GM18508 (cell line): ENCODE results near the gene RNF213.
"Not testable (repeated sequence)": the region's sequence is repeated elsewhere in the genome, so short reads cannot be mapped to it uniquely, and the experiment has no call there.

Source experiments
- ATAC-seq: cut with Tn5 transposase; IDR thresholded peaks from one replicate; pipeline ENCODE4 v1.9.1; 2021; ENCODE audit warnings: moderate number of reproducible peaks; ENCODE audit not compliant: insufficient read depth, unreplicated experiment

RNF213 gene

DNA sequence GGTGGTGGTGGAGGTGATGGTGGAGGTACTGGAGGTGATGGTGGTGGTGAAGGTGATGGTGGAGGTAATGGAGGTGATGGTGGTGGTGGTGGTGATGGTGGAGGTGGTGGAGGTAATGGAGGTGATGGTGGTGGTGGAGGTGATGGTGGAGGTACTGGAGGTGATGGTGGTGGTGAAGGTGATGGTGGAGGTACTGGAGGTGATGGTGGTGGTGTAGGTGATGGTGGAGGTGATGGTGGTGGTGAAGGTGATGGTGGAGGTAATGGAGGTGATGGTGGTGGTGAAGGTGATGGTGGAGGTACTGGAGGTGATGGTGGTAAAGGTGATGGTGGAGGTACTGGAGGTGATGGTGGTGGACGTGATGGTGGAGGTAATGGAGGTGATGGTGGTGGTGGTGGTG, 53.3 kb downstream of the RNF213 start:
- not testable (repeated sequence) for ATAC-seq

- ATAC-seq, result no peak
Measured at GRCh38 chr17:80315517-80316182, 55.0 kb downstream of the RNF213 start.

GRCh38 chr17:80316431-80316830, 55.8 kb downstream of the RNF213 start:
- no peak for ATAC-seq

DNA sequence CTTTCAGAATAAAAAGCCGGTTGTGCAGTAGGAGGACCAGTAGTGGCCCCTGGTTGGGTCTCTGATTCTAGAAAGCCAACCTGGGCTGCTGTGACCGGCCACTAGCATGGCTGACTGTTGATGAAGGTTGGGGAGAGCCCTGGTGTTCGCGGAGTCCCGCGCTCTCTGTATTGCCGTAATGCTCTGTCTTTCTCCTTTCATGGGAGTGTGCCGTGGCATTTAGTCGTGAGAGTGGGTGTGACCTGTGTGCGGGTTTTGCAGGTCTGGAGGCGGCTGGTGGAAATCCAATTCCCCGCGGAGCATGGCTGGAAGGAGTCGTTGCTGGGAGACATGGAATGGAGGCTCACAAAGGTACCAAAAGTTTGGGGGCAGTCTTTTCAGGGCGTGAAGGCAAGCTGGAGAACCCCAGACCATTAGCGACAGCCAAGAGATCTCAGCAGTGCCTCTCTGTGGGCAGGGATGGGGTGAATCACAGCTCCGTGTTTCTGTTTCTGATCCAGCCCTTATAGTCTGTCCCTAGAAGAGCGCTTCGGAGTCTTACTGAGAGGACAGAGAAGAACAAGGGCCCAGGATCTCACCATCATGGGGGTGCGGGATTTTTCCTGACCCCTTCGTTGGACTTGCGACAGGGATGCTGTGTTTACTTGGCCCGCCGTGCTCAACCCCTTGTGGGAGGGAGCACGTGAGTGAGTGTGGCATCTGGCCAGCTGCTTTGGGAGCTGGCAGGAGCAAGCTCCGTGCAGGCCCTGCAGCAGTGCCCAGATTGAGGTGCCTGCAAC, 56.5 kb downstream of the RNF213 start:
- ATAC-seq, result no peak

- ATAC-seq, result no peak
Measured at GRCh38 chr17:80317706-80317980, 57.0 kb downstream of the RNF213 start.

DNA sequence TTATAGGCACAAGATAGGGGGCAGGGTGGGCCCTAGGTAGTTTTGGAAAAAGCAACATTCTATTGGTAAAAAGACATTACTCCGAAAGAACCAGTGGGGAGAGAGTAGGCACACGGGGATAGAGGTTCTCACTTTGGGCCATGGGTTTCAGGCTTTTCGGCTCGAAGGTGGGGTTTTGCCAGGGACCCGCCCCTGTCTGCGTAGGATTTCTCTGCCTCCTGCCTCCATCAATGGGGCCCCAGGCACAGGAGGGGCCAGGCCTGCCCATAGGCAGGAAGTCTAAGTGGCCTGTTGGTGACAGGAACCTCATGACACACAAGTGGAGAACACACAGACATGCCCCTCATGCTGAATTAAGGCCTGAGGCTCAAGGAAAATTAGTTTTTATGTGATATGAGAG, 57.5 kb downstream of the RNF213 start:
- no peak for ATAC-seq

GRCh38 chr17:80319262-80319998, 58.8 kb downstream of the RNF213 start:
- ATAC-seq, result no peak

DNA sequence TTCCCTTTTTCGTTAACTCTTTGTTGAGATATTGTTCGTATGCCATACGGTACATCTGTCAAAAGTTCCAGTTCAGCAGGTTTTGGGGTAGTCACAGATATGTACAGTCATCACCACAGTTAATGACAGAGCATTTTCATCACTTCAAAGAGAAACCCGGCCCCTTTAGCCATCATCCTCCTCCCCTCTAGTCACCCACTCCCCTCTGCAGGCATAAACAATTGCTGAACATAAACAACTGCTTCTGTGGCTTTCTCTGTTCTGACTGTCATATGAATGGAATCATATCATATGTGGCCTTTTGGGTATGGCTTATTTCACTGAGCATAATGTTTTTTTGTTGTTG, 59.3 kb downstream of the RNF213 start:
- no peak for ATAC-seq

GRCh38 chr17:80320496-80320895, 59.8 kb downstream of the RNF213 start:
- no peak for ATAC-seq

DNA sequence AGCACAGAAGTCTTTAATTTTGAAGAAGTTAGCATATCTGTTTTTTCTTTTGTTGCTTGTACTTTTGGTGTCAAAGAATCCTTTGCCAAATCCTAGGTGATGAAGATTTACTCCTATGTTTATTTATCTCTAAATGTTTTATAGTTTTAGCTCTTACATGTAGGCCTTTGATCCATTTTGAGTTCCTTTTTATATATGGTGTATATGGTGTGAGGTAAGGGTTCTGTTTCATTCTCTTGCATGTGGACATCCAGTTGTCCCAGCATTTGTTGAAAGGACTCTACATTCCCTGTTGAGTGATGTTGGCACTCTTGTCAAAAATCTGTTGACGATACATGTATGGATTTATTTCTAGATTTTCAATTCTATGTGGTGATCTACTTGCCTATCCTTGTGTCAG, 62.2 kb downstream of the RNF213 start:
- no peak for ATAC-seq

- ATAC-seq, result no peak
Measured at GRCh38 chr17:80323982-80324381, 63.3 kb downstream of the RNF213 start.

DNA sequence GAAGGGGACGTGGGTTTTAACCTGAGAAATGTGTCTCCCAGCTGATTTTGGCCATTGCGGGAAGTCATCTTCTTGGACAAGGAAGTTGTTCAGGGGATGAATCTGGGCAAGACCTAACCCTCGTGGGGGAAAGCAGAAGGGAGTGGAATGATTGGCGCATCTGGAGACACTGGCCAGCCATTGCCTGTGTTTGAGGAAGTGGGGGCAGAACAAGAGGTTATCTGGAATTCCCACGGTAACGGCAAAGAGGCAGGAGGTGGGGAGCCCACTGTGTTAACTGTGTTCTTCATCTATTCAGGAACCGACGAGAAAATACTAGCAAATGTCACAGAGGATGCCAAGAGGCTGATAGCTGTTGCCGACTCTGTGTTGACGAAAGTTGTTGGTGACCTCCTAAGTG, 66.9 kb downstream of the RNF213 start:
- no peak for ATAC-seq

- no peak for ATAC-seq
Measured at GRCh38 chr17:80328634-80329380, 68.2 kb downstream of the RNF213 start.

GRCh38 chr17:80329421-80329820, 68.8 kb downstream of the RNF213 start:
- not testable (repeated sequence) for ATAC-seq

GRCh38 chr17:80330276-80330675, 69.6 kb downstream of the RNF213 start:
- no peak for ATAC-seq

DNA sequence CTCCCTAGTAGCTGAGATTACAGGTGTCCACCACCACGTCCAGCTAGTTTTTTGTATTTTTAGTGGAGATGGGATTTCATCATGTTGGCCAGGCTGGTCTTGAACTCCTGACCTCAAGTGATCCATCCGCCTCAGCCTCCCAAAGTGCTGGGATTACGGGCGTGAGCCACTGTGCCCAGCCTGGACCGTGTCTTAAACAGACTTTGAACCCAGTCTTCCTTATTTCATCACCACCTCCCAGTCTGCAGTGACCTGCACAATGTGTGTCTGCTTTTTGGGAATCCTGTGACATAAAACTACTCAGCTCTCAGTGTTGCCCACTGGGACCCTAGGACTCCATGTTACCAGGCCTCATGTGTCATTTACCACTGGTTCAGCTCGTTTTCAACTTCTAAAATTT, 70.3 kb downstream of the RNF213 start:
- ATAC-seq, result not testable (repeated sequence)

- ATAC-seq, result no peak
Measured at GRCh38 chr17:80331820-80332219, 71.2 kb downstream of the RNF213 start.

DNA sequence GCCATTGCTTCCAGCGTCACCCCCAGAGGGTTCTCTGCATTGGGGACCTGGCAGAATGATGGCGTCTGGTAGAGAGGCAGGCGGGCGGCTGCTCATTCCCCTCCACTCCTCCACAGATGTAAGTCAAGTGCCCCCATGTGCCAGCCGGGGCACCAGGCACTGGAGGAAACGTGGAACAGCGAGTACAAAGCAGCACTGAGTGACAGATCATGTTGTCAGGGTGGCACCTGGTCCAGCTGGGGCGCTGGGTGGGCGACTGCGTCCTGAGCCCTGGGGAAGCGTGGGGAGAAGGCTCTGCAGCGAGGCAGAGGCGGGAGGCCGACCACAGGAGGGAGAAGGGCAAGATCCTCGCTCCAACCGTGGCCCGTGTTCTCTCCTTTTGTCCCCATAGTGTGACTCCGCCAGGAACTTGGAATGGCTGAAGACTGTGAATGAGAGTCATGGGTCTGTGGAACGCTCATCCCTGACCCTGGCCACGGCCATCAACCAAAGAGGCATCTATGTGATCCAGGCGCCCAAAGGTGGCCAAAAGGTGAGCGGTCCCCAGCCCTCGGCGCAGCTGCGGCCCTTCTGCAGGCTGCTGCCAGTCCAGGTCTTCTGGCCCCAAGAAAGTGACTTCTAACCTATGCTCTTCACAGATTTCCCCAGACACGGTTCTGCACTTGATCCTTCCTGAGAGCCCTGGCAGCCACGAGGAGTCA, 76.7 kb downstream of the RNF213 start:
- no peak for ATAC-seq

DNA sequence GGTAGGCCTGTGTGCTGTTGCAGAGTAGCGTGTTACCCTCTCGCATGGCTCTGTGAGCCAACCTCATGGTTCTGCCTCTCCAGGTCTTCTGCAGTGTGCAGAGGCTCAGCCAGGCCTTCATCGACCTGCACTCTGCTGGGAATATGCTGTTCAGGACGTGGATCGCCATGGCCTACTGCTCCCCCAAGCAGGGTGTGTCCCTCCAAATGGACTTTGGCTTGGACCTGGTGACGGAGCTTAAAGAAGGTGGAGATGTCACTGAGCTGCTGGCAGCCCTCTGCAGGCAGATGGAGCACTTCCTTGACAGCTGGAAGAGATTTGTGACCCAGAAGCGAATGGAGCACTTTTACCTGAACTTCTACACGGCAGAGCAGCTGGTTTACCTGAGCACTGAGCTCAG, 78.5 kb downstream of the RNF213 start:
- no peak for ATAC-seq

DNA sequence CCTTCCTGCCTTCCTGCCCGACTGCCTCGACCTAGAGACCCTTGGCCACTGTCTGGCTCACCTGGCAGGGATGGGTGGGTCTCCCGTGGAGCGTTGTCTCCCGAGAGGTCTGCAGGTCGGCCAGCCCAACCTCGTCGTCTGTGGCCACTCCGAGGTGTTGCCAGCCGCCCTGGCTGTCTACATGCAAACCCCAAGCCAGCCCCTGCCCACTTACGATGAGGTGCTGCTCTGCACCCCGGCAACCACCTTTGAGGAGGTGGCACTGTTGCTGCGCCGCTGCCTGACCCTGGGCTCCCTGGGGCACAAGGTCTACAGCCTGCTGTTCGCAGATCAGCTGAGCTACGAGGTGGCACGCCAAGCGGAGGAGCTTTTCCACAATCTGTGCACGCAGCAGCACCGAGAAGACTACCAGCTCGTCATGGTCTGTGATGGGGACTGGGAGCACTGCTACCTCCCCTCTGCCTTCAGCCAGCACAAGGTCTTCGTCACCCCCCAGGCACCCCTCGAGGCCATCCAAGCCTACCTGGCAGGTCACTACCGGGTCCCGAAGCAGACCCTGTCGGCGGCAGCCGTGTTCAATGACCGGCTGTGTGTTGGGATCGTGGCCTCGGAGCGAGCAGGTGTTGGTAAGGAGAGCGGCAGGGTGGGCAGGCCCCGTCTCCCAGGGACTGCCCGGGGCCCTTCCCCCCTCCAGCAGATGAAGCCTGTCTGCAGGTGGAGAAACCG, 79.2 kb downstream of the RNF213 start:
- ATAC-seq, result no peak
